HFF-Myc (cell line): Measurements from ENCODE around the gene TLL1.

Source experiments
- DNase-seq: peaks from one replicate; pipeline ENCODE4 v3.0.0-alpha.2; 2011; ENCODE audit warnings: low read depth; ENCODE audit errors: extremely low read depth
- H3K4me3 ChIP-seq: replicated peaks from 2 replicates; pipeline ENCODE4 v1.5.1; 2011; ENCODE audit warnings: low read depth, mild to moderate bottlenecking, control low read depth, low read length
- CTCF ChIP-seq: IDR thresholded peaks from 2 replicates; pipeline ENCODE4 v1.5.1; 2012; ENCODE audit warnings: mild to moderate bottlenecking, low read depth, low read length, control low read depth; ENCODE audit errors: missing control alignments

TLL1 gene

GRCh38 chr4:165872461-165873297, at the start of gene TLL1:
TLL1 (plus strand) TSS chr4:165873237; CDS start chr4:165873905, 668 bp downstream.
- TF ChIP-seq CTCF = no peak
- peak within 1 kb of the TSS; percentile 44 for H3K4me3 ChIP-seq
- DNase-seq = no peak

- no peak for TF ChIP-seq CTCF
- no peak overlapping the region for H3K4me3 ChIP-seq
- DNase-seq = no peak
Observed at GRCh38 chr4:165826166-165826565, 46.9 kb upstream of the TLL1 start.

- no peak for TF ChIP-seq CTCF
- no peak for DNase-seq
- no peak overlapping the region for H3K4me3 ChIP-seq
Observed at GRCh38 chr4:165827018-165827417, 46.0 kb upstream of the TLL1 start.

GRCh38 chr4:165828928-165829327, 44.1 kb upstream of the TLL1 start:
- no peak overlapping the region for H3K4me3 ChIP-seq
- DNase-seq = no peak
- TF ChIP-seq CTCF = no peak

GRCh38 chr4:165834116-165834515, 38.9 kb upstream of the TLL1 start:
- DNase-seq = no peak

GRCh38 chr4:165838575-165838974, 34.5 kb upstream of the TLL1 start:
- DNase-seq = no peak
- H3K4me3 ChIP-seq = no peak overlapping the region
- no peak for TF ChIP-seq CTCF

More at GRCh38 chr4:165834116-165834515, 38.9 kb upstream of the TLL1 start:
- H3K4me3 ChIP-seq = no peak overlapping the region
- TF ChIP-seq CTCF = no peak
